SK-N-SH (cell line): ENCODE measurements around the gene TLX2. TPM values are rescaled to one million over a fixed set of nuclear protein-coding genes. Genes with fewer than 3 reads are reported as not detected.
A peak's percentile ranks its signal among the peaks of the same experiment; 100 is the strongest.

Source experiments
- CTCF ChIA-PET: fragments of 300-600, 350-600 bp; formaldehyde crosslinking; extraction: SDS; loops from one replicate; lab custom pipeline; 2021; lab: Yijun Ruan, JAX
- POLR2A ChIA-PET: fragments of 350-600 bp; sonication (Branson Sonifier 250); formaldehyde crosslinking; extraction: SDS; loops from one replicate; lab custom pipeline; 2020; ENCODE audit warnings: antibody characterized with exemption, inconsistent platforms; lab: Yijun Ruan, JAX
- DNase-seq: peaks from one replicate; pipeline ENCODE4 v3.0.0; 2012
- H2AFZ ChIP-seq: fragments of 200-600 bp; sonication (generic); 2 replicates; pipeline ENCODE4 v1.8.1; 2016; ENCODE audit warnings: antibody characterized with exemption, mild to moderate bottlenecking, low read depth
- H3F3A ChIP-seq: fragments of 200-600 bp; sonication (generic); replicated peaks from 2 replicates; pipeline ENCODE3; 2016; ENCODE audit warnings: antibody characterized with exemption, mild to moderate bottlenecking; ENCODE audit not compliant: insufficient read depth
- H3K27ac ChIP-seq, 2 experiments: fragments of 200-500 bp in 1 of 2; fragments of 200-600 bp in 1 of 2; sonication (Bioruptor generic) in 1 of 2; sonication (generic), shearing (Covaris generic) in 1 of 2; 2 replicates each; pipeline versions ENCODE4 v1.5.1 to v1.6.1; 2014 to 2016; ENCODE audit warnings: low read depth in 2 of 2, inconsistent platforms in 1 of 2, low read length in 1 of 2, mild to moderate bottlenecking in 1 of 2, mixed read lengths in 1 of 2
- H3K27me3 ChIP-seq: fragments of 200-600 bp; sonication (generic), shearing (Covaris generic); 2 replicates; pipeline ENCODE4 v1.6.1; 2016; ENCODE audit warnings: mixed run types; ENCODE audit not compliant: insufficient read depth
- H3K36me3 ChIP-seq, 2 experiments: fragments of 200-500 bp in 1 of 2; fragments of 200-600 bp in 1 of 2; sonication (Bioruptor generic) in 1 of 2; sonication (generic) in 1 of 2; replicated peaks in 1 of 2; 2 replicates each; pipeline versions ENCODE3 to v1.5.1; 2014 to 2016; ENCODE audit warnings: low read length in 1 of 2, mild to moderate bottlenecking in 1 of 2; ENCODE audit not compliant: insufficient read depth in 2 of 2, control insufficient read depth in 1 of 2
- H3K4me1 ChIP-seq, 2 experiments: fragments of 200-500 bp in 1 of 2; fragments of 200-600 bp in 1 of 2; sonication (Bioruptor generic) in 1 of 2; sonication (generic), shearing (Covaris generic) in 1 of 2; 2 replicates each; pipeline versions ENCODE4 v1.5.1 to v1.6.1; 2014 to 2016; ENCODE audit warnings: low read depth in 1 of 2, low read length in 1 of 2, mixed run types in 1 of 2; ENCODE audit not compliant: insufficient read depth in 2 of 2, control insufficient read depth in 1 of 2
- H3K4me2 ChIP-seq: fragments of 200-600 bp; sonication (generic), shearing (Covaris generic); 2 replicates; pipeline ENCODE4 v1.6.1; 2017; ENCODE audit warnings: mixed run types
- H3K4me3 ChIP-seq, 2 experiments: fragments of 200-500 bp in 1 of 2; fragments of 200-600 bp in 1 of 2; sonication (Bioruptor generic) in 1 of 2; sonication (generic), shearing (Covaris generic) in 1 of 2; 2 replicates each; pipeline versions ENCODE4 v1.5.1 to v1.8.1; 2014 to 2016; ENCODE audit warnings: low read depth in 2 of 2, inconsistent platforms in 1 of 2, low read length in 1 of 2, mild to moderate bottlenecking in 1 of 2, mixed read lengths in 1 of 2, moderate library complexity in 1 of 2
- H3K79me2 ChIP-seq: fragments of 200-600 bp; sonication (generic); 2 replicates; pipeline ENCODE4 v1.8.1; 2017; ENCODE audit warnings: mild to moderate bottlenecking; ENCODE audit not compliant: insufficient read depth
- H3K9ac ChIP-seq: fragments of 200-600 bp; sonication (generic); 2 replicates; pipeline ENCODE4 v1.6.1; 2017; ENCODE audit warnings: mixed run types
- H3K9me2 ChIP-seq: fragments of 200-600 bp; sonication (generic); 2 replicates; pipeline ENCODE4 v1.6.1; 2017; ENCODE audit warnings: mixed run types
- H3K9me3 ChIP-seq: fragments of 200-600 bp; sonication (generic); 2 replicates; pipeline ENCODE4 v1.6.1; 2017; ENCODE audit warnings: mixed run types, mild to moderate bottlenecking, moderate library complexity
- H4K20me1 ChIP-seq: fragments of 200-600 bp; sonication (generic); 2 replicates; pipeline ENCODE4 v1.6.1; 2017; ENCODE audit warnings: mild to moderate bottlenecking, mixed run types; ENCODE audit not compliant: insufficient read depth
- MAX ChIP-seq: IDR thresholded peaks from 2 replicates; pipeline ENCODE4 v1.4.0; 2012; ENCODE audit warnings: low read depth
- RCOR1 ChIP-seq: fragments of 150-350 bp; IDR thresholded peaks from 2 replicates; pipeline ENCODE4 v1.6.1; 2017; ENCODE audit warnings: antibody characterized with exemption, low read length
- SMC3 ChIP-seq: IDR thresholded peaks from 2 replicates; pipeline ENCODE4 v1.6.1; 2012; ENCODE audit warnings: low read depth, low read length, improper control_type of control experiment
- TAF1 ChIP-seq: IDR thresholded peaks from 2 replicates; pipeline ENCODE4 v1.6.1; 2012; ENCODE audit warnings: low read depth, mild to moderate bottlenecking, low read length, moderate library complexity, borderline replicate concordance
- TCF12 ChIP-seq: IDR thresholded peaks from 2 replicates; pipeline ENCODE4 v1.4.0; 2012
- USF2 ChIP-seq: fragments of 150-350 bp; IDR thresholded peaks from 2 replicates; pipeline ENCODE4 v1.6.1; 2017; ENCODE audit warnings: antibody characterized with exemption, low read length, low read depth, borderline replicate concordance
- WGBS: methylation state at CpG from one replicate; pipeline ENCODE4 v1.1.6; 2017; ENCODE audit warnings: low lambda C conversion rate; 5-methylcytosine and 5-hydroxymethylcytosine counted together
- polyA plus RNA-seq, 3 experiments: library from polyadenylated mRNA; depleted of rRNA; stranded (reverse); fragments of >200 nt; gene quantifications; 2 replicates each; pipeline ENCODE4 v1.2.3, GENCODE V29; 2012
- TF ChIP-seq, protein P1 (sequence below): IDR thresholded peaks from 2 replicates; pipeline ENCODE4 v1.6.1; 2012; ENCODE audit warnings: mild to moderate bottlenecking, low read depth, low read length, moderate library complexity
- TF ChIP-seq, protein P2 (sequence below): IDR thresholded peaks from 2 replicates; pipeline ENCODE4 v1.4.0; 2012; ENCODE audit warnings: low read depth, borderline replicate concordance

TLX2 gene
- polyA plus RNA-seq, 1 of the 3 experiments (the other 2 are of a cell fraction): 24.5 TPM

DNA sequence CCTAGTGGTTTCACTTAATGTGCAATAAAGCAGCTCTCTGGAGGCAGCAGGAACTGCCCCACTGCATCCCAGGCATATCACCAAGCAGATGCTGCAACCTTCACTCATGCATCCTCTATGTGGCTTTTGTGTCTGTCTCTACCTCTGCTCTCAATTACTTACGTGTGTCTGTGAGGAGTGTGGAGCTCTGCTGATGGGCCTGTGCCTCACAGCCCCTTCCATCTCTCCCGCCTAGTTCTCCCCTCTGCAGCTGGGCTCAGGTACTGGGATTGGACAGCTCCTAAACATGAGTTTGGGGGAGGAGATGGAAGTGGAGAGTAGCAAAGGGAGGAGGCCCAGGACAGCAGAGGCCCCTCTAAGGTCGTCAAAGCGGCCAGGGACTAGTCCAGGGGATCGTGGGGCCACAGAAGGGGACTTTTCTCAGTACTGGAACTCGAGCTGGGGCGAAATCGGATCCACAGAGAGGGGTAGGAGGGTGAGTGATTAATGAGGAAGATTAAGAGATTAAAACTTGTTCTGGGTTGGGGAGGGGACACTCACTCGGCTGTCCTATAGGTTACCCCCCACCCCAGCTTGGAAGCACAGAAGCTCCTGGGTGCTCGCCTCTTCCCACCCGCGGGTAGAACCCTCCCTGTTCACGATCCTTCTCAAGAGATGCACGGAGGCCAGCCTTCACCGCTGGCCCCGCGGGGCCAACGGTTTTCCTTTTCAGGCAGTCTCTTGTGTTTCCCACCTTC lies 12.7 kb upstream of the TLX2 start:
- Histone ChIP-seq H3K9me3 (no peaks in the 10 kb centered on the region), H3K4me3 (no peak overlapping the region), H3K9ac (no peak overlapping the region), H3K9me2 (no peaks in the 10 kb centered on the region), H3K4me1 (peaks cover 12 to 33% of the 10 kb centered on the region in 2 experiments; a peak in 2 of 4 replicates), H3K4me2 (no peak overlapping the region), H3K27me3 (no peaks in the 10 kb centered on the region), H2AFZ (no peak overlapping the region), H3K36me3 (peaks cover 15 to 18% of the 10 kb centered on the region in 2 experiments), H3K79me2 (peaks cover 10% of the 10 kb centered on the region; the same call in 1 of the 2 replicates), H3F3A (peaks cover 8% of the 10 kb centered on the region), H3K27ac (peak overlapping the region in 1 of 2 experiments; percentile 76; a peak in 2 of 4 replicates), H4K20me1 (no peaks in the 10 kb centered on the region)
- peak; percentile 63 for DNase-seq
- ChIA-PET CTCF (interaction anchor here (0.5 to 3.7 kb wide), 8 partner anchors 18 to 678 kb away, joined by 3 to 21 read pairs (median 3); partner anchors contain the start of genes CCDC142, LOXL3, MRPL53 and TTC31), POLR2A (interaction anchor here (0.7 to 3.1 kb wide), 11 partner anchors 9 to 86 kb away, joined by 3 to 19 read pairs (median 6); partner anchors contain the start of genes AUP1, CCDC142, HTRA2 and MRPL53)
- 84% methylated on average over 18 of the region's 18 CpGs for WGBS
- TF ChIP-seq USF2: no peak
- no peak for TF ChIP-seq SMC3
- TF ChIP-seq RCOR1: no peak
- TF ChIP-seq TAF1: no peak
- TF ChIP-seq TCF12: no peak
- no peak for TF ChIP-seq MAX
- TF ChIP-seq, protein P1, sequence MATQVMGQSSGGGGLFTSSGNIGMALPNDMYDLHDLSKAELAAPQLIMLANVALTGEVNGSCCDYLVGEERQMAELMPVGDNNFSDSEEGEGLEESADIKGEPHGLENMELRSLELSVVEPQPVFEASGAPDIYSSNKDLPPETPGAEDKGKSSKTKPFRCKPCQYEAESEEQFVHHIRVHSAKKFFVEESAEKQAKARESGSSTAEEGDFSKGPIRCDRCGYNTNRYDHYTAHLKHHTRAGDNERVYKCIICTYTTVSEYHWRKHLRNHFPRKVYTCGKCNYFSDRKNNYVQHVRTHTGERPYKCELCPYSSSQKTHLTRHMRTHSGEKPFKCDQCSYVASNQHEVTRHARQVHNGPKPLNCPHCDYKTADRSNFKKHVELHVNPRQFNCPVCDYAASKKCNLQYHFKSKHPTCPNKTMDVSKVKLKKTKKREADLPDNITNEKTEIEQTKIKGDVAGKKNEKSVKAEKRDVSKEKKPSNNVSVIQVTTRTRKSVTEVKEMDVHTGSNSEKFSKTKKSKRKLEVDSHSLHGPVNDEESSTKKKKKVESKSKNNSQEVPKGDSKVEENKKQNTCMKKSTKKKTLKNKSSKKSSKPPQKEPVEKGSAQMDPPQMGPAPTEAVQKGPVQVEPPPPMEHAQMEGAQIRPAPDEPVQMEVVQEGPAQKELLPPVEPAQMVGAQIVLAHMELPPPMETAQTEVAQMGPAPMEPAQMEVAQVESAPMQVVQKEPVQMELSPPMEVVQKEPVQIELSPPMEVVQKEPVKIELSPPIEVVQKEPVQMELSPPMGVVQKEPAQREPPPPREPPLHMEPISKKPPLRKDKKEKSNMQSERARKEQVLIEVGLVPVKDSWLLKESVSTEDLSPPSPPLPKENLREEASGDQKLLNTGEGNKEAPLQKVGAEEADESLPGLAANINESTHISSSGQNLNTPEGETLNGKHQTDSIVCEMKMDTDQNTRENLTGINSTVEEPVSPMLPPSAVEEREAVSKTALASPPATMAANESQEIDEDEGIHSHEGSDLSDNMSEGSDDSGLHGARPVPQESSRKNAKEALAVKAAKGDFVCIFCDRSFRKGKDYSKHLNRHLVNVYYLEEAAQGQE: peak; percentile 59; the same call in 1 of the 2 replicates
- TF ChIP-seq, protein P2, sequence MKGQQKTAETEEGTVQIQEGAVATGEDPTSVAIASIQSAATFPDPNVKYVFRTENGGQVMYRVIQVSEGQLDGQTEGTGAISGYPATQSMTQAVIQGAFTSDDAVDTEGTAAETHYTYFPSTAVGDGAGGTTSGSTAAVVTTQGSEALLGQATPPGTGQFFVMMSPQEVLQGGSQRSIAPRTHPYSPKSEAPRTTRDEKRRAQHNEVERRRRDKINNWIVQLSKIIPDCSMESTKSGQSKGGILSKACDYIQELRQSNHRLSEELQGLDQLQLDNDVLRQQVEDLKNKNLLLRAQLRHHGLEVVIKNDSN: no peak
